Subcutaneous abdominal adipose tissue (tissue), 5 donors: ENCODE measurements around the gene SMIM31.

Source experiments
- H3K27ac ChIP-seq: one replicate; pipeline ENCODE4 v1.7.0; 2013; ENCODE audit warnings: low read depth, mild to moderate bottlenecking, inconsistent platforms, low read length, moderate library complexity
- H3K27me3 ChIP-seq, 5 donors: one replicate each; pipeline ENCODE4 v1.7.0; 2013; ENCODE audit warnings: low read length in 5 of 5, inconsistent platforms in 1 of 5; ENCODE audit not compliant: control insufficient read depth in 5 of 5, insufficient read depth in 4 of 5
- H3K36me3 ChIP-seq, 5 donors: one replicate each; pipeline ENCODE4 v1.7.0; 2013; ENCODE audit warnings: low read length in 5 of 5; ENCODE audit not compliant: control insufficient read depth in 5 of 5, insufficient read depth in 5 of 5
- H3K4me1 ChIP-seq, 5 donors: one replicate each; pipeline ENCODE4 v1.7.0; 2013; ENCODE audit warnings: low read length in 5 of 5, mild to moderate bottlenecking in 3 of 5, moderate library complexity in 1 of 5; ENCODE audit not compliant: control insufficient read depth in 5 of 5, insufficient read depth in 5 of 5
- H3K4me3 ChIP-seq, 5 donors: one replicate each; pipeline ENCODE4 v1.7.0; 2013; ENCODE audit warnings: low read length in 5 of 5, low read depth in 1 of 5
- H3K9ac ChIP-seq, 5 donors: one replicate each; pipeline ENCODE4 v1.7.0; 2013; ENCODE audit warnings: low read length in 5 of 5, mild to moderate bottlenecking in 4 of 5, moderate library complexity in 3 of 5
- H3K9me3 ChIP-seq, 5 donors: one replicate each; pipeline ENCODE4 v1.7.0; 2013; ENCODE audit warnings: low read length in 5 of 5; ENCODE audit not compliant: control insufficient read depth in 5 of 5
- donor health status: healthy.
- donor health status: healthy.
- donor health status: healthy.
- donor health status: healthy.
- donor health status: healthy.

The SMIM31 gene

DNA sequence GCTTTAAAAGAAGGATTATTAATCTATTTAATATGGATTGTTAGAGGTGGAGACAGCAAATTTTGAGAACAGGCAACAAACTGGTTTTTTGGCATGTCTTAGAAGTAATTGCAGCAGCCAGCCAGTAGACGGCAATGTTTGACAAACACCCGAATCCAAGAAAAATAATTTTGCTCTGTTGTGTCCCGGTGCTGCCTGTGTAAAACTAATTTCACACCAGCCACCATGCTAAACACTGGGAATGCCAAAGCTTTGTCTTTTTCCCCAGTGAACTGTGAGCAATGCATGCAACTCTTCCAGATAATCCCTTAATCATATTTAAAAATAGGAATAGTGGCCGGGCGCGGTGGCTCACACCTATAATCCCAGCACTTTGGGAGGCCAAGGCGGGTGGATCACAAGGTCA lies 25.9 kb downstream of the SMIM31 start:
- Histone ChIP-seq H3K9me3 (no peaks in the 10 kb centered on the region), H3K9ac (no peak overlapping the region), H3K27ac (no peak overlapping the region), H3K27me3 (no peaks in the 10 kb centered on the region), H3K36me3 (no peaks in the 10 kb centered on the region), H3K4me1 (peaks cover 0 to 2% (median 0%) of the 10 kb centered on the region in 5 donors), H3K4me3 (no peak overlapping the region)

DNA sequence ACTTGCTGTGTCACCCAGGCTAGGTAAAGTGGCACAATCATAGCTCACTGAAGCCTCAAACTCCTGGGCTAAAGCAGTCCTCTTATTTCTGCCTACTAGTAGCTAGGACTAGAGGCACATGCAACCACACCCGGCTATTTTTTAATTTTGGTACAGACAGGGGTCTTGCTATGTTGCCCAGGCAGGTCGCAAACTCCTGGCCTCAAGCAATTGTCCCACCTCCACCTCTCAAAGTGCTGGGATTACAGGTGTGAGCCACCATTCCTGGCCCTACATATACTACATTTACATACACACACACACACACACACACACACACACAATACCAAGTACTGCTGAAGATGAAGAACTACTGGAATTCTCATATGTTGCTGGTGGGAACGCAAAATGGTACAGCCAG lies 26.9 kb downstream of the SMIM31 start:
- no peak overlapping the region for H3K9ac ChIP-seq
- no peak overlapping the region for H3K27ac ChIP-seq
- H3K36me3 ChIP-seq, result no peaks in the 10 kb centered on the region
- H3K4me1 ChIP-seq, result peaks cover 0 to 2% (median 0%) of the 10 kb centered on the region in 5 donors
- no peaks in the 10 kb centered on the region for H3K9me3 ChIP-seq
- no peak overlapping the region for H3K4me3 ChIP-seq
- no peaks in the 10 kb centered on the region for H3K27me3 ChIP-seq

DNA sequence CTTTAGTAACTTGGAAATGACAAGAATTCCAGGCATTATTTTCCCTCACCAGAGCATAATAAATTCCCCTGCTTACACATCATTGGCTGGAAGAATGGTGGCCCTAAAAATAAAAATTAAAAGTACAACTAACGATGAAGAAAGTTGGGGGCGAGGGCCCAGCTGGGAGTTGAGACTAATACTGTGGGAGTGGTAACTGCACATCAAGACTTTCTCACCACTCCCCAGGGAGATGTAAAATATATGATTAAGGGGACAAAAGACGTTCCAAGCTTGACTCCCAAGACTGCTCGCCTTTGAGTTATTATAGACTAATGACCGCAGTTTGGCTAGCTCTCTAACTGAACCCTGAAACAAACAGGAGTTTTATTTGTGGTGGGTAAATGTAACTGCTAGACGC lies 30.0 kb downstream of the SMIM31 start:
- Histone ChIP-seq H3K9ac (no peak overlapping the region), H3K9me3 (no peaks in the 10 kb centered on the region), H3K27me3 (no peaks in the 10 kb centered on the region), H3K27ac (no peak overlapping the region), H3K36me3 (no peaks in the 10 kb centered on the region), H3K4me1 (peaks cover 0 to 2% (median 0%) of the 10 kb centered on the region in 5 donors), H3K4me3 (no peak overlapping the region)

DNA sequence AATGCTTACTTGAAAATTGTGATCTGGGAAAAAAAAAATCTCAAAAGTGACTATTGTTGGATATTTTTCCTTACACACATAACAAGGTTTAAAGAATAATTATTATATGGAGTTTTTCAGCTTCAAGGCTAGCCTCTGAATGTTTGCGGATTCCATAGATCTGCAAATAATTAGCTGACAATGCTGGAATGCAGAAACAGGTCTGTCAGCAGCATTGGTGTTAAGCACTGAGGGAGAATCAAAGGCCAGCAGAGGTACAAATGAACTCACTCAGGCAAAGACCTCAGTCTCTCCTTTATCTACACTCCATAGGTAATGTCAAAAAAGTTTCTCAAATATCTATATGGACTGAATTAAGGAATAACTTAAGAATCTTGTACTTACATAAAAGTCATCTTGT lies 35.1 kb downstream of the SMIM31 start:
- Histone ChIP-seq H3K9ac (no peak overlapping the region), H3K4me1 (peaks cover 0 to under 1% (median 0%) of the 10 kb centered on the region in 5 donors), H3K36me3 (no peaks in the 10 kb centered on the region), H3K9me3 (no peaks in the 10 kb centered on the region), H3K27me3 (no peaks in the 10 kb centered on the region), H3K4me3 (no peak overlapping the region), H3K27ac (no peak overlapping the region)

DNA sequence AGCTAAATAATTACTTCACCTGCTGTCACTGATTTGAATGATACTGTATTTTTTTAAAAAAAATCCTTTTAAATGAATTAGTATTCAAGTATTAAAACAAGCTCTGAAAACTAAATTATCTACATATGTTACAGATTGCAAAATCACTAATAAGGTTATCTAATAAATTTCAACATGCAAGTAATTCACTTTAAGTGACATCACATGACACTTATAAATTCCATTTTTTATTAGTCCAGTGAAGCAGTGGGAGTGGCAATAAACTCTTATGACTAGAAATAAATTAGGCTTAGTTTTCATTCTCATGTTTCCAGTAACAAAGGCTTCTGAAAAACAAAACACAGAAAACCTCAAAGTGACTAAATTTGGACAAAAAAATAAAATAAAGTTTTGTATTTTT lies 36.3 kb downstream of the SMIM31 start:
- no peak overlapping the region for H3K27ac ChIP-seq
- H3K27me3 ChIP-seq, result no peaks in the 10 kb centered on the region
- no peaks in the 10 kb centered on the region for H3K4me1 ChIP-seq
- no peak overlapping the region for H3K4me3 ChIP-seq
- no peak overlapping the region for H3K9ac ChIP-seq
- H3K9me3 ChIP-seq, result no peaks in the 10 kb centered on the region
- H3K36me3 ChIP-seq, result no peaks in the 10 kb centered on the region

DNA sequence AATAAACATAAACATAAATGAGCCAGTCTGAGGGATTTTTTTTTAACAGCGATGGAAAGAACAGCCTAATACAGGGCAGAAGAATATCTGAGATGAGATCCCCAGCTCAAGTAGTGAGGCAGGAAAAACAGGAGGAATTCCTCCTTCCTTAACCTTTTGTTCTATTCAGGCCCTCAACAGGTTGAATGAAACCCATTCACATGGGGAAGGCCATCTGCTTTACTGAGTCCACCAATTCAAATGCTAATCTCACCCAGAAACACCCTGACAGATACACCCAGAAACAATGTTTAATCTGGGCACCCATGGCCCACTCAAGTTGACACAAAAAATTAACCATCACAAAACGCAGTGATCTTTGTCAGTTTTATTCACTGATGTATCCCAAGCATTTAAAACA lies 45.5 kb downstream of the SMIM31 start:
- Histone ChIP-seq H3K4me1 (no peaks in the 10 kb centered on the region), H3K27me3 (no peaks in the 10 kb centered on the region), H3K27ac (no peak overlapping the region), H3K9me3 (no peaks in the 10 kb centered on the region), H3K36me3 (no peaks in the 10 kb centered on the region), H3K9ac (no peak overlapping the region), H3K4me3 (no peak overlapping the region)

DNA sequence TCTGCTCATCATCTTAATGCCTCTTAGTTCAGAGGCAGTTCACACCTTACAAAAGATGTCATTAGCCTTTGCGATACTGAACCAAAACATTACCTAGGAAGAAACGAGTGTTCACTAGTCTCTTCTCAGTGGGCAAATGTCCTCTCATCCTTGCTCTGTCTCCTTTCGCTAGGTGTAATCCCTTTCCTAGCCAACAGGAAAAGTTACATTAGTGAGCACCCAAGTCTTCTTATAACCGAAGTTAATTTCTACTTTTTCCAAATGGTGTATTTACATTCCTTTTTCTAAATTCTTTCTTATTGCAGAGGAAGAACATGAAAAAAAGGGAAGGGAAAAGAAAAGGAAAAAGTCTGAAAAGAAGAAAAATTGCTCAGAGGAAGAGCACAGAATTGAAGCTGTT lies 46.9 kb downstream of the SMIM31 start:
- H3K4me3 ChIP-seq, result no peak overlapping the region
- H3K36me3 ChIP-seq, result no peaks in the 10 kb centered on the region
- no peak overlapping the region for H3K9ac ChIP-seq
- no peaks in the 10 kb centered on the region for H3K27me3 ChIP-seq
- no peaks in the 10 kb centered on the region for H3K9me3 ChIP-seq
- H3K27ac ChIP-seq, result no peak overlapping the region
- no peaks in the 10 kb centered on the region for H3K4me1 ChIP-seq

DNA sequence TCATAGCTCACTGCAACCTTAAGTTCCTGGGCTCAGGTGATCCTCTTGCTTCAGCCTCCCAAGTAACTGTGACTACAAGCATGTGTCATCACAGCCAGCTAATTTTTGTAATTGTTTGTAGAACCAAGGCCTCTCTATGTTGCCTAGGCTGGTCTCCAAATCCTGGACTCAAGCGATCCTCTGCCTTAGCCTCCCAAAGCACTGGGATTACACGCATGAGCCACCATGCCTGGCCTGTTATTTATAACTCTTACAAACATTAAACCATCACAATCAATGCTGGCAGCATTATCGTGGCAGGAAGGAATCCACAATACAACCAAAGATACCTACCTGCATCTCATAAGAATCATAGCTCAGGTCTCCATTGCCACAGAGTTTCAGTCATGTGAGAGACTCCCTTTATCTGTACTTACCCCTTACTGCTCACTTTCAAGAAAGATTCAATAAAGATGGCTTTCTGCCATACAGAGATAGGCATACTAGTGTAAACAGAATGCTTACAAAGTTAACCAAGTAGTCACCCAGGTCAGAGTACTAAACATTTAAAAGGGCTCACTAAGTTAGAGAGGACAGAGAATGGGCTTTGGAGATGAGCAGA lies 48.5 kb downstream of the SMIM31 start:
- H3K27ac ChIP-seq, result no peak overlapping the region

DNA sequence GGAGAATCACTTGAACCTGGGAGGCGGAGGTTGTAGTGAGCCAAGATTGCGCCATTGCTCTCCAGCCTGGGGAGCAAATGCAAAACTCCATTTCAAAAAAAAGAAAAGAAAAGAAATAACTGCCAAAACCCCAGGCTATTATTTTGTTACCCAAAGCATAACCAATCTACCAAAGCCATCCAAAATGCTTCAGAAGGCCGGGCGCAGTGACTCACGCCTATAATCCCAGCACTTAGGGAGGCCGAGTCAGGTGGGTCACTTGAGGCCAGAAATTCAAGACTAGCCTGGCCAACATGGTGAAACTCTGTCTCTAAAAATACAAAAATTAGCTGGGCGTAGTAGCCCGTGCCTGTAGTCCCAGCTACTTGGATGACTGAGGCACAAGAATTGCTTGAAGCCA lies 49.8 kb downstream of the SMIM31 start:
- Histone ChIP-seq H3K36me3 (no peaks in the 10 kb centered on the region), H3K9ac (no peak overlapping the region), H3K27ac (no peak overlapping the region), H3K4me1 (no peaks in the 10 kb centered on the region), H3K9me3 (no peaks in the 10 kb centered on the region), H3K4me3 (no peak overlapping the region), H3K27me3 (no peaks in the 10 kb centered on the region)

More for the DNA sequence above, 48.5 kb downstream of the SMIM31 start:
- H3K4me3 ChIP-seq, result no peak overlapping the region
- H3K9ac ChIP-seq, result no peak overlapping the region
- H3K4me1 ChIP-seq, result no peaks in the 10 kb centered on the region
- no peaks in the 10 kb centered on the region for H3K27me3 ChIP-seq
- no peaks in the 10 kb centered on the region for H3K9me3 ChIP-seq
- H3K36me3 ChIP-seq, result no peaks in the 10 kb centered on the region

DNA sequence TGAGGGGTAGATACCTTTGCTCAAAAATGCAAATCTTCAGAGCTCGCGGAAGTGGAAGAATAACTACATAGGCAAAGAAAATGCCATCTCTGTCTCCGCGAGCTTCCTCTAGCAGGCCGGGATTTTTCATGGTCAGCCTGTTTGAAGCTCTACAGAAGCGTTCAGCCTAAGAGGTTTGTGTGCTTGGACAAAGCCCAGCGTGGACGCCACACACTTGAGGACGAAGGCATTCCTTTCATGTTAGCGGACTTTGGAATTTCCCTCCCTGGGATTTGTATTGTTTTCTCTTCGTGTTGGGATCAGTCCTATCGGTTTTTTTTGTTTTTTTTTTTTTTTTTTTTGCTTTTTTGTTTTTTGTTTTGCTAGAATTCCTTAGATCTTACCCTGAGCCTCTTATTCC lies 53.7 kb downstream of the SMIM31 start:
- Histone ChIP-seq H3K4me3 (no peak overlapping the region), H3K27ac (no peak overlapping the region), H3K27me3 (no peaks in the 10 kb centered on the region), H3K9me3 (no peaks in the 10 kb centered on the region), H3K4me1 (no peaks in the 10 kb centered on the region), H3K9ac (no peak overlapping the region), H3K36me3 (no peaks in the 10 kb centered on the region)

DNA sequence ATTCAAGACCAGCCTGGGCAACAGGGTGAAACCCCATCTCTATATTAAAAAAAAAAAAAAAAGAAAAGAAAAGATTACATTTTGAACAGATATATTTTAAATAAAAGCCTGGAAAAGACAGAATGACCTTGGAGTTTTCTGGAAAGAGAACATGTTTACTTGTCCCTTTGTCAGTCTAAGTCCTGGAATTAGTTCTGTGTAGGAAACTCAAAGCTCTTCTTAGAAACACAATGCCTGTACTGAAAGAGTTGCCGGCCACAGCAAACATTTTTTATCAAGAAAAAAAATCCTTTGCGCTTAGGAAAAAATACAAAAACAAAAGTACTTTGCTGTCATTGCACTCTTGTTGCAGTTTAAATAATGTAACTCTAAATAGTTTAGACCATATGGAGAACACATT lies 59.6 kb downstream of the SMIM31 start:
- Histone ChIP-seq H3K9me3 (no peaks in the 10 kb centered on the region), H3K36me3 (no peaks in the 10 kb centered on the region), H3K4me3 (no peak overlapping the region), H3K4me1 (no peaks in the 10 kb centered on the region), H3K27me3 (no peaks in the 10 kb centered on the region), H3K9ac (no peak overlapping the region), H3K27ac (no peak overlapping the region)
